A549 (cell line): ENCODE data around the gene B9D1. TPM values are rescaled to one million over a fixed set of nuclear protein-coding genes. Genes with fewer than 3 reads are reported as not detected.
A peak's percentile ranks its signal among the peaks of the same experiment; 100 is the strongest.

Experiments used
- ATAC-seq, 2 experiments: fragments of 200-7000 bp in 1 of 2; fragments of >200 bp in 1 of 2; cut with Nextera tagmentation in 1 of 2; cut with Tn5 transposase in 1 of 2; 3 replicates each; pipeline versions ENCODE4 v1.8.0 to v1.9.1; 2018 to 2020; ENCODE audit warnings: mild to moderate bottlenecking in 1 of 2, moderate library complexity in 1 of 2
- CTCF ChIA-PET: fragments of 300-600 bp; sonication (Branson Sonifier 250); formaldehyde crosslinking; extraction: SDS; loops from one replicate; lab custom pipeline; 2021; ENCODE audit warnings: antibody characterized with exemption, inconsistent platforms; lab: Yijun Ruan, JAX
- POLR2A ChIA-PET: fragments of 350-600 bp; formaldehyde crosslinking; extraction: SDS; loops from one replicate; lab custom pipeline; 2021; ENCODE audit warnings: antibody characterized with exemption, inconsistent platforms; lab: Yijun Ruan, JAX
- DNase-seq, 2 experiments: peaks; one replicate each; pipeline versions ENCODE4 v3.0.0 to v3.0.0-alpha.2; 2011 to 2016; ENCODE audit warnings: low read depth in 1 of 2, low spot score in 1 of 2
- FAIRE-seq: peaks from 2 replicates; lab custom pipeline; 2011; peaks lifted over from hg19 to GRCh38; lab: Jason Lieb, UNC
- H3K27ac ChIP-seq, 2 experiments: fragments of >200 bp; sonication (Bioruptor Twin); formaldehyde crosslinking; 3 replicates each; pipeline ENCODE4 v1.5.1; 2016 to 2017
- H3K4me1 ChIP-seq: fragments of >200 bp; sonication (Bioruptor Twin); formaldehyde crosslinking; 3 replicates; pipeline ENCODE4 v1.6.1; 2016
- H3K4me2 ChIP-seq: fragments of >200 bp; sonication (Bioruptor Twin); formaldehyde crosslinking; 3 replicates; pipeline ENCODE4 v1.6.1; 2016
- H3K4me3 ChIP-seq: fragments of >200 bp; sonication (Bioruptor Twin); formaldehyde crosslinking; 3 replicates; pipeline ENCODE4 v1.5.1; 2016
- H3K9me3 ChIP-seq: fragments of >200 bp; sonication (Bioruptor Twin); formaldehyde crosslinking; 3 replicates; pipeline ENCODE4 v1.6.1; 2016
- BHLHE40 ChIP-seq: IDR thresholded peaks from 2 replicates; pipeline ENCODE4 v1.6.1; 2012; ENCODE audit warnings: low read depth, low read length, inconsistent platforms
- CBX8 ChIP-seq: fragments of 200-600 bp; sonication (generic); IDR thresholded peaks from 2 replicates; pipeline ENCODE4 v1.6.1; 2016
- CEBPB ChIP-seq, 2 experiments: fragments of >200 bp in 1 of 2; sonication (Bioruptor Twin) in 1 of 2; formaldehyde crosslinking in 1 of 2; IDR thresholded peaks; 2 replicates each; pipeline ENCODE4 v1.6.1; 2012 to 2016
- EHMT2 ChIP-seq: fragments of 200-600 bp; sonication (generic); IDR thresholded peaks from 2 replicates; pipeline ENCODE4 v1.6.1; 2016; ENCODE audit warnings: antibody characterized with exemption, low read depth, mild to moderate bottlenecking, moderate library complexity
- ESRRA ChIP-seq: fragments of 150-350 bp; IDR thresholded peaks from 2 replicates; pipeline ENCODE4 v1.6.1; 2014; ENCODE audit warnings: mild to moderate bottlenecking, low read length, borderline replicate concordance
- FOSL2 ChIP-seq, 2 experiments: fragments of 450-650 bp in 1 of 2; fragments of >200 bp in 1 of 2; sonication (Bioruptor Twin) in 1 of 2; formaldehyde crosslinking; IDR thresholded peaks; 2 replicates each; pipeline versions ENCODE4 v1.5.0 to v1.6.1; 2016 to 2020; ENCODE audit warnings: mild to moderate bottlenecking in 1 of 2, moderate library complexity in 1 of 2
- FOXS1 ChIP-seq: fragments of 250-450 bp; sonication (Bioruptor Pico); IDR thresholded peaks from 2 replicates; pipeline ENCODE4 v1.5.0; 2020; ENCODE audit warnings: mild to moderate bottlenecking, moderate library complexity
- GATA3 ChIP-seq: IDR thresholded peaks from 2 replicates; pipeline ENCODE4 v1.6.1; 2012; ENCODE audit warnings: borderline replicate concordance
- HOXB13 ChIP-seq: fragments of 250-450 bp; sonication (Bioruptor Pico); IDR thresholded peaks from 2 replicates; pipeline ENCODE4 v1.5.0; 2020; ENCODE audit warnings: low read depth, mild to moderate bottlenecking, moderate library complexity
- HOXB5 ChIP-seq: fragments of 250-450 bp; sonication (Bioruptor Pico); IDR thresholded peaks from 2 replicates; pipeline ENCODE4 v1.5.0; 2020; ENCODE audit warnings: mild to moderate bottlenecking, moderate library complexity
- JUN ChIP-seq, 2 experiments: fragments of >200 bp; sonication (Bioruptor Twin); formaldehyde crosslinking; IDR thresholded peaks; 2 replicates in 1 of 2; 3 replicates in 1 of 2; pipeline ENCODE4 v1.6.1; 2016 to 2017
- KDM1A ChIP-seq: fragments of 200-600 bp; sonication (generic); IDR thresholded peaks from 2 replicates; pipeline ENCODE4 v1.6.1; 2016; ENCODE audit warnings: low read depth, mild to moderate bottlenecking
- MAFK ChIP-seq: fragments of 450-650 bp; IDR thresholded peaks from 2 replicates; pipeline ENCODE4 v1.6.1; 2014; ENCODE audit not compliant: partially characterized antibody
- NFE2L2 ChIP-seq: fragments of 150-350 bp; conservative IDR thresholded peaks from 2 replicates; pipeline ENCODE4 v1.6.1; 2014; ENCODE audit warnings: low read length
- PHF8 ChIP-seq: fragments of 200-600 bp; sonication (generic); IDR thresholded peaks from 2 replicates; pipeline ENCODE4 v1.6.1; 2016; ENCODE audit warnings: low read depth, mild to moderate bottlenecking, antibody characterized with exemption, moderate library complexity, borderline replicate concordance
- RARB ChIP-seq: fragments of 250-450 bp; sonication (Bioruptor Pico); IDR thresholded peaks from 2 replicates; pipeline ENCODE4 v1.8.0; 2021; ENCODE audit warnings: mild to moderate bottlenecking, moderate library complexity
- RCOR1 ChIP-seq: fragments of 150-350 bp; IDR thresholded peaks from 2 replicates; pipeline ENCODE4 v1.6.1; 2014; ENCODE audit warnings: antibody characterized with exemption, low read length, low read depth
- RNF2 ChIP-seq: fragments of 200-600 bp; sonication (generic); IDR thresholded peaks from 2 replicates; pipeline ENCODE4 v1.6.1; 2016; ENCODE audit warnings: low read depth, mild to moderate bottlenecking, antibody characterized with exemption, moderate library complexity, borderline replicate concordance
- SMC3 ChIP-seq: fragments of >200 bp; sonication (Bioruptor Twin); formaldehyde crosslinking; IDR thresholded peaks from 3 replicates; pipeline ENCODE4 v1.6.1; 2018; ENCODE audit warnings: inconsistent platforms
- TFCP2L1 ChIP-seq: fragments of 250-450 bp; sonication (Bioruptor Pico); IDR thresholded peaks from 2 replicates; pipeline ENCODE4 v1.5.0; 2021; ENCODE audit warnings: mild to moderate bottlenecking
- ZC3H11A ChIP-seq: fragments of 450-650 bp; IDR thresholded peaks from 2 replicates; pipeline ENCODE4 v1.6.1; 2014; ENCODE audit warnings: antibody characterized with exemption, mild to moderate bottlenecking
- ZNF302 ChIP-seq: fragments of 250-450 bp; sonication (Bioruptor Pico); IDR thresholded peaks from 2 replicates; pipeline ENCODE4 v1.9.0; 2021; ENCODE audit warnings: inconsistent platforms, mild to moderate bottlenecking, moderate library complexity
- ZSCAN20 ChIP-seq: fragments of 250-450 bp; sonication (Bioruptor Pico); IDR thresholded peaks from 2 replicates; pipeline ENCODE4 v1.8.0; 2022; ENCODE audit warnings: mild to moderate bottlenecking, moderate library complexity
- WGBS: methylation state at CpG from one replicate; pipeline ENCODE4 v1.1.6; 2017; ENCODE audit errors: missing lambda C conversion rate; 5-methylcytosine and 5-hydroxymethylcytosine counted together
- polyA plus RNA-seq, 4 experiments: library from polyadenylated mRNA; depleted of rRNA in 3 of 4; stranded (reverse); fragments of >200 nt; fragmentation: RNase III in 1 of 4; extraction: RNeasy Plus Mini Kit Qiagen cat#74134 plus additional on column Dnase treatment in 1 of 4; gene quantifications; 2 replicates in 3 of 4; 3 replicates in 1 of 4; pipeline ENCODE4 v1.2.3, GENCODE V29; 2011 to 2017
- TF ChIP-seq, protein P1 (sequence below): fragments of 250-450 bp; sonication (Bioruptor Pico); IDR thresholded peaks from 2 replicates; pipeline ENCODE4 v1.5.0; 2021; ENCODE audit warnings: mild to moderate bottlenecking, moderate library complexity, borderline replicate concordance
- TF ChIP-seq, protein P2 (sequence below): IDR thresholded peaks from 2 replicates; pipeline ENCODE4 v1.6.1; 2012
- TF ChIP-seq, protein P3 (sequence below): fragments of >200 bp; sonication (Bioruptor Twin); formaldehyde crosslinking; IDR thresholded peaks from 2 replicates; pipeline ENCODE4 v1.6.1; 2016

The B9D1 gene
- polyA plus RNA-seq, 2 of the 4 experiments (the other 2 are of a cell fraction): 48.2 to 60.6 TPM

DNA sequence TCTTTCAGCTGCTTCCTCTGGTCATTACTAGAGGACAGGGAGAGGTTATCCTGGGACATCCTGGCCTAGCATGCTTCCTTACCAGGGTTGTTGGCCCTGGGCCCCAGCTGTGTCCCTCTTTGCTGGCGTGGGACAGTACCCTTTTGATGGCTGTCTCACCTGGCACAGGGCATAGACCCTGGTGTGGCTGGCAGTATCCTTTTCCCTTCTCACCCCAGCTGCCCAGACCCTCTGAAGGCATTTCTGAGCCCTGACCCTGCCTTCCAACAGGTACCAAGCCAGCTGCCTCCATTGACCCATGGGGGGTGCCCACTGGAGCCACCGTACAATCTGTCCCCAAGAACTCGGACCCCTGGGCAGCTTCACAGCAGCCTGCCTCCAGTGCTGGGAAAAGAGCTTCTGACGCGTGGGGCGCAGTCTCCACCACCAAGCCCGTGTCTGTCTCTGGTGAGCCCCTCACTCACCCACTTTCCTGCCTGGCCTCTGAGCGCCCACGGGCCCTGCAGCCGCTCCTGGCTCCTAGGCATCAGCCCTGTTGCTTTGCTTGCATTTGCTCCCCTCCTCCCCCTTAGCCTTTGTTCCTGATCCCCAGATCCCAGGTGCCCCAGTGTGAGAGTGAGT, 34.0 kb downstream of the B9D1 start:
- H3K9me3 ChIP-seq: peaks cover 9% of the 10 kb centered on the region; the same call in 2 of the 3 replicates
- TF ChIP-seq JUN (IDR thresholded peaks at IDR 0.05) (no peak), RARB (CRISPR knock-in tag) (no peak), HOXB5 (CRISPR knock-in tag) (no peak), RCOR1 (no peak), ZNF302 (no peak), RNF2 (no peak), NFE2L2 (no peak), ESRRA (no peak), ZC3H11A (no peak), PHF8 (no peak)
- TF ChIP-seq, protein P1, sequence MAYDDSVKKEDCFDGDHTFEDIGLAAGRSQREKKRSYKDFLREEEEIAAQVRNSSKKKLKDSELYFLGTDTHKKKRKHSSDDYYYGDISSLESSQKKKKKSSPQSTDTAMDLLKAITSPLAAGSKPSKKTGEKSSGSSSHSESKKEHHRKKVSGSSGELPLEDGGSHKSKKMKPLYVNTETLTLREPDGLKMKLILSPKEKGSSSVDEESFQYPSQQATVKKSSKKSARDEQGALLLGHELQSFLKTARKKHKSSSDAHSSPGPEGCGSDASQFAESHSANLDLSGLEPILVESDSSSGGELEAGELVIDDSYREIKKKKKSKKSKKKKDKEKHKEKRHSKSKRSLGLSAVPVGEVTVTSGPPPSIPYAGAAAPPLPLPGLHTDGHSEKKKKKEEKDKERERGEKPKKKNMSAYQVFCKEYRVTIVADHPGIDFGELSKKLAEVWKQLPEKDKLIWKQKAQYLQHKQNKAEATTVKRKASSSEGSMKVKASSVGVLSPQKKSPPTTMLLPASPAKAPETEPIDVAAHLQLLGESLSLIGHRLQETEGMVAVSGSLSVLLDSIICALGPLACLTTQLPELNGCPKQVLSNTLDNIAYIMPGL (CRISPR knock-in tag): no peak
- H3K4me2 ChIP-seq: no peak overlapping the region
- no peak overlapping the region for H3K4me3 ChIP-seq
- FAIRE-seq: no peak
- ATAC-seq: no peak; a peak in 1 of 6 replicates
- no peak for DNase-seq
- peaks cover 23% of the 10 kb centered on the region for H3K4me1 ChIP-seq
- ChIA-PET POLR2A (no interaction called here), CTCF (interaction anchor here (0.6 to 3.2 kb wide), 11 partner anchors 8 to 426 kb away, joined by 3 to 17 read pairs (median 4); partner anchors contain the start of gene B9D1)
- H3K27ac ChIP-seq: peak overlapping the region in 1 of 2 experiments; percentile 46; a peak in 2 of 6 replicates
- 98% methylated on average over 10 of the region's 10 CpGs for WGBS

DNA sequence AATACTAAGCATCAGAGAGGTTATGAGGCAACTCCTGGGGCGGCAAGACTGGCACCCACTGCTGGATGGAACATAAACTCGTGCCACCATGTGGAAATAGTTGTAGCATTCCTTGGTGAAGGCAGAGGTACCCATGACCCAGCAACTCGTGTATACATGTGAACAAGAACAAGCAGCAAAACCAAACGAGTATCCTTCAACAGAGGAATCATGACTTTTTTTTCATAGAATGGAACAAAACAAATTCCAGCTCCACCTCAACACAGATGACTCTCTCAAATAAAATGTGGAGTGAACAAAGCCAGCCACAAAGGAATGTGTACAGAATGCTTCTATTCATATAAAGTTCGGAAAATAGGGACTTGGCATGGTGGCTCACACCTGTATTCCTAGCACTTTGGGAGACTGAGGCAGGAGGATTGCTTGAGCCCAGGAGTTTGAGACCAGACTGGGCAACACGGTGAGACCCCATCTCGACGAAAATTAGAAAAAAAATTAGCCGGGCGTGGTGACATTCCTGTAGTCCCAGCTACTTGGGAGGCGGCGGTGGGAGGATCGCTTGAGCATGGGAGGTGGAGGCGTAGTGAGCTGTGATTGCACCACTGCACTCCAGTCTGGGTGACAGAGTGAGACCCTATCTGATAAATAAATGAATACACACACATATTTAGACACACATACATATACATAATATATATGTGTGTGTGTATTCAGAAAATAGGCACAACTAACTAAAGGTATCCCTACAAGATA, 35.3 kb downstream of the B9D1 start:
- DNase-seq (peak; percentile 62 to 77), ATAC-seq (peak; percentile 62 to 76), FAIRE-seq (peak; percentile 97)
- TF ChIP-seq SMC3: 0 out of 3 replicates have a peak, but pooled peaks have one; percentile 6
- TF ChIP-seq CEBPB (IDR thresholded peaks at IDR 0.05): peak in 1 of 2 experiments; percentile 34; a peak in 1 of 4 replicates
- TF ChIP-seq, protein P2, sequence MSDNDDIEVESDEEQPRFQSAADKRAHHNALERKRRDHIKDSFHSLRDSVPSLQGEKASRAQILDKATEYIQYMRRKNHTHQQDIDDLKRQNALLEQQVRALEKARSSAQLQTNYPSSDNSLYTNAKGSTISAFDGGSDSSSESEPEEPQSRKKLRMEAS: peak; percentile 50; the same call in 1 of the 2 replicates
- TF ChIP-seq HOXB13 (CRISPR knock-in tag): 0 out of 2 replicates have a peak, but pooled peaks have one; percentile 11
- no peak for TF ChIP-seq ZC3H11A
- no peak for TF ChIP-seq FOSL2 (IDR thresholded peaks at IDR 0.05)
- peak; percentile 68 for TF ChIP-seq FOSL2 (CRISPR knock-in tag; IDR thresholded peaks at IDR 0.05)
- TF ChIP-seq GATA3: no peak
- Histone ChIP-seq H3K27ac (peak overlapping the region; percentile 30 to 63), H3K9me3 (peaks cover 9% of the 10 kb centered on the region; the same call in 2 of the 3 replicates), H3K4me1 (peaks cover 23% of the 10 kb centered on the region), H3K4me2 (peak overlapping the region; percentile 45), H3K4me3 (no peak overlapping the region)
- CTCF ChIA-PET: interaction anchor here (0.6 to 3.2 kb wide), 11 partner anchors 9 to 864 kb away, joined by 3 to 17 read pairs (median 4); partner anchors contain the start of gene B9D1
- POLR2A ChIA-PET: interaction anchor here (0.8 to 1.3 kb wide), 4 partner anchors 19 to 35 kb away, joined by 3 to 5 read pairs (median 4); partner anchors contain the start of gene B9D1
- WGBS: 41% methylated on average over 14 of the region's 14 CpGs

DNA sequence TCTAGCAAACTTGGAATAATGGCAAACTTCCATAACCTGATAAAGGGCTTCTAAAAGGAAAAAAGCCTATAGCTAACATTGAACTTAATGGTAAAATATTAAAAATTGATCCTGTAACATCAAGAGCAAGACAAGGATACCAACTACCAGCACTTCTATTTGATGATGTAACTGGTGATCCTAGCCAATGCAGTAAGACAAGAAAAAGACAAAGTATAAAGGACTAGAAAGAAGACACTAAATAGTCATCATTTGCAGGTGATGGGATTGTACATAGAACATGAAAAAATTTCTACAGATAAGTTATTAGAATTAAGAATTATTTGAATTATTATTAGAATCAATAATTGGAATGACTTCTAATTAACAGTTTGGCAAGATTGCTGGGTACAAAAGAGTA, 37.0 kb downstream of the B9D1 start:
- no peak for ATAC-seq

More for the DNA sequence above, 37.0 kb downstream of the B9D1 start:
- Histone ChIP-seq H3K9me3 (peaks cover 9% of the 10 kb centered on the region; the same call in 2 of the 3 replicates), H3K4me2 (no peak overlapping the region), H3K4me3 (no peak overlapping the region), H3K27ac (no peak overlapping the region), H3K4me1 (peaks cover 17% of the 10 kb centered on the region)
- FAIRE-seq (peak; percentile 32), DNase-seq (no peak)
- ChIA-PET POLR2A (no interaction called here), CTCF (interaction anchor here (2.2 kb wide), 1 partner anchor 37 kb away, joined by 6 read pairs; the partner anchor contains the start of gene B9D1)
- TF ChIP-seq KDM1A (no peak), CBX8 (no peak), ZSCAN20 (no peak), RCOR1 (no peak), MAFK (no peak), BHLHE40 (no peak), TFCP2L1 (CRISPR knock-in tag) (no peak), EHMT2 (no peak), FOXS1 (no peak), ZNF302 (no peak), ZC3H11A (no peak)
- TF ChIP-seq, protein P3, sequence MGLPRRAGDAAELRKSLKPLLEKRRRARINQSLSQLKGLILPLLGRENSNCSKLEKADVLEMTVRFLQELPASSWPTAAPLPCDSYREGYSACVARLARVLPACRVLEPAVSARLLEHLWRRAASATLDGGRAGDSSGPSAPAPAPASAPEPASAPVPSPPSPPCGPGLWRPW: no peak
